ENCODE results near the gene ABCD3. TPM values are rescaled to one million over a fixed set of nuclear protein-coding genes. Genes with fewer than 3 reads are reported as not detected.

ABCD3 gene
- total RNA-seq, 3 donors from 2014 or later (not counting 1 experiment from before 2014, with no cell fraction given), result 22.3 to 29.5 (median 27.6) TPM

DNA sequence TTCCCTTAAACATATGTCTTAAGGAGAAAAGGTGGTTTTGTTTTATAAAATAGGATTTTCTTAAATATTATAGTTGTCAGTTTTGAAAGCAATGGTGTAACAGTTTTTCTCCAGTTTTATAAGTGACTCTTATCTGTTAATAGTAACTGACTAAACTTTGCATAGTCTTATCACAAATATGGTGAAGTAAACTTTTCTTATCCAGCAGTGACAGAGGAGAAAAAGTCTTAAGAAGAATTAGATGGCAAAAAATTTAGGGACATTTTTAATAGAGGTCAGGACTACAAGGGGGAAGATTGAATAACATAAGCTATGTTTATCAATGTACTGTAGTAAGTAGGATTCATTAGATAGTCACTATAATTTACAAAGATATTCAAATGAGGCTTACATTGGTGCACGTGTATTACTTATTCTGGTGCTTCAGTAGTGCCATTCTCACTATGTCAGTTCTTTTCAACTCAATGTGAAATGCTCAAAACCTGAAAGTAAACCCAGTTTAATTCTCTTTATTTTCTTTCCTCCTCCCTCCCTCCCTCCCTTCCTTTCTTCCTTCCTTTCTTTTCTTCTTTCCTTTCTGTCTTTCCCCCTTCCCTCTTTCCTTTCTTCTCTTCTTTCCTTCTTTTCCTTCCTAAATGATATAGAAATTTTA is 97.2 kb downstream of the ABCD3 start:
- Histone ChIP-seq H3K4me1 (ENCODE audit: control insufficient read depth, insufficient read depth, low read length) (no peaks in the 10 kb centered on the region), H3K27me3 (ENCODE audit: control insufficient read depth, insufficient read depth, low read length) (no peaks in the 10 kb centered on the region), H3K9me3 (ENCODE audit: control insufficient read depth, insufficient read depth, low read length) (no peaks in the 10 kb centered on the region), H3K36me3 (ENCODE audit: control insufficient read depth, insufficient read depth, low read length) (peaks cover 10% of the 10 kb centered on the region), H3K27ac (ENCODE audit: low read length) (no peak overlapping the region), H3K4me3 (ENCODE audit: low read length) (no peak overlapping the region)
- WGBS (ENCODE audit: insufficient coverage), result 100% methylated on average over 1 of the region's 1 CpG
- no peaks in the 10 kb centered on the region for H3K36me3 Mint-ChIP-seq
- TF ChIP-seq, protein P1, sequence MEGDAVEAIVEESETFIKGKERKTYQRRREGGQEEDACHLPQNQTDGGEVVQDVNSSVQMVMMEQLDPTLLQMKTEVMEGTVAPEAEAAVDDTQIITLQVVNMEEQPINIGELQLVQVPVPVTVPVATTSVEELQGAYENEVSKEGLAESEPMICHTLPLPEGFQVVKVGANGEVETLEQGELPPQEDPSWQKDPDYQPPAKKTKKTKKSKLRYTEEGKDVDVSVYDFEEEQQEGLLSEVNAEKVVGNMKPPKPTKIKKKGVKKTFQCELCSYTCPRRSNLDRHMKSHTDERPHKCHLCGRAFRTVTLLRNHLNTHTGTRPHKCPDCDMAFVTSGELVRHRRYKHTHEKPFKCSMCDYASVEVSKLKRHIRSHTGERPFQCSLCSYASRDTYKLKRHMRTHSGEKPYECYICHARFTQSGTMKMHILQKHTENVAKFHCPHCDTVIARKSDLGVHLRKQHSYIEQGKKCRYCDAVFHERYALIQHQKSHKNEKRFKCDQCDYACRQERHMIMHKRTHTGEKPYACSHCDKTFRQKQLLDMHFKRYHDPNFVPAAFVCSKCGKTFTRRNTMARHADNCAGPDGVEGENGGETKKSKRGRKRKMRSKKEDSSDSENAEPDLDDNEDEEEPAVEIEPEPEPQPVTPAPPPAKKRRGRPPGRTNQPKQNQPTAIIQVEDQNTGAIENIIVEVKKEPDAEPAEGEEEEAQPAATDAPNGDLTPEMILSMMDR (IDR thresholded peaks at IDR 0.05), result no peak
- no peak overlapping the region for H3K27ac Mint-ChIP-seq
- intact Hi-C loops (cut with micrococcal nuclease), result no loop called here
- no peaks in the 10 kb centered on the region for H3K4me1 Mint-ChIP-seq
- no peak for DNase-seq
- no peaks in the 10 kb centered on the region for H3K9me3 Mint-ChIP-seq
- H3K4me3 Mint-ChIP-seq, result no peak overlapping the region
- ATAC-seq, result no peak
- H3K27me3 Mint-ChIP-seq (ENCODE audit: low read depth in 2 of 2), result no peaks in the 10 kb centered on the region

DNA sequence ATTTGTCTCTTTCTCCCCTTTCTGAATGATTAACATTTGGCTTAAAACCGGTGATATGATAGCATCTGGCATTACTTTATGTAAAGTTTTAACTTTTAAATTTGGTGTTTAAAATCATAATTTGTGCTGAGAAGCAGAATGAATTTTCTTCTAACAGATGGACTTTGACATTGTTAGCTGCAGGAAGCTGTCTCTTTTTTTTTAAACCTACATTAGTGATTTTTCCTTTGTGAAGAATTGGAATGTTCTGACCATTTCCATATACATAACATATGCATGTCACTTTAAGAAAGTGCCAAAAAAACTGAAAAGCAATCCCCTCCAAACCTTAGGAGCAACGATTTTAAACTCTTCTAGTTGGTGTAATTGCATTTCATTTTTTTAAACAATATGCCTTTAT is 101.2 kb downstream of the ABCD3 start:
- no peaks in the 10 kb centered on the region for H3K4me1 Mint-ChIP-seq
- Histone ChIP-seq H3K9me3 (ENCODE audit: control insufficient read depth, insufficient read depth, low read length) (no peaks in the 10 kb centered on the region), H3K4me1 (ENCODE audit: control insufficient read depth, insufficient read depth, low read length) (no peaks in the 10 kb centered on the region), H3K27me3 (ENCODE audit: control insufficient read depth, insufficient read depth, low read length) (no peaks in the 10 kb centered on the region), H3K27ac (ENCODE audit: low read length) (no peak overlapping the region), H3K36me3 (ENCODE audit: control insufficient read depth, insufficient read depth, low read length) (peaks cover 8% of the 10 kb centered on the region), H3K4me3 (ENCODE audit: low read length) (no peak overlapping the region)
- no peak for DNase-seq
- H3K27ac Mint-ChIP-seq, result no peak overlapping the region
- TF ChIP-seq, protein P1 (IDR thresholded peaks at IDR 0.05), result no peak
- intact Hi-C loops (cut with micrococcal nuclease), result no loop called here
- H3K9me3 Mint-ChIP-seq, result no peaks in the 10 kb centered on the region
- ATAC-seq, result no peak
- 33% methylated on average over 1 of the region's 2 CpGs for WGBS (ENCODE audit: insufficient coverage)
- no peaks in the 10 kb centered on the region for H3K36me3 Mint-ChIP-seq
- no peak overlapping the region for H3K4me3 Mint-ChIP-seq
- H3K27me3 Mint-ChIP-seq (ENCODE audit: low read depth in 2 of 2), result no peaks in the 10 kb centered on the region

DNA sequence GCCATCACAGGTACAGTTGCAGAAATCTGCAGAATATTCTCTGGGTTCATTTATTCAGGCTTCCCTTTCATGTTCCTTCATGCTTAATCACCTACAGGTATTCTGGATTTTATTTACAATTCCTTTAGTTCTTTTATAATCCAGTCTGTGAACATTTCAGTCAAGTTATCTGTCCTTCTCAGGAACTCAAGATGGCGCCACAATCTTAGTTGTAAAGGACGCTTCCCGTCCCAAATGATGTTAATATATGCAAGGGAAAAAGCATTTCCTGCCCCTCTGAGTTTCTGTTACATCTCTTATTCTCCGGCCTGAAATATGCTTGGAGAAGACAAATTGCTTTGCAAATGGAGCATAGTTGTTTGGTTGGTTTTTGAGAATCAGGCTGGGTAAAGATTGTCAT is 104.1 kb downstream of the ABCD3 start:
- Histone ChIP-seq H3K9me3 (ENCODE audit: control insufficient read depth, insufficient read depth, low read length) (no peaks in the 10 kb centered on the region), H3K27me3 (ENCODE audit: control insufficient read depth, insufficient read depth, low read length) (no peaks in the 10 kb centered on the region), H3K4me1 (ENCODE audit: control insufficient read depth, insufficient read depth, low read length) (no peaks in the 10 kb centered on the region), H3K4me3 (ENCODE audit: low read length) (no peak overlapping the region), H3K27ac (ENCODE audit: low read length) (no peak overlapping the region), H3K36me3 (ENCODE audit: control insufficient read depth, insufficient read depth, low read length) (peaks cover 4% of the 10 kb centered on the region)
- intact Hi-C loops (cut with micrococcal nuclease), result loop anchor here (2.0 kb wide), 1 partner anchor 284 kb away; no protein-coding TSS in a partner anchor
- WGBS (ENCODE audit: insufficient coverage), result 34% methylated on average over 4 of the region's 4 CpGs
- H3K36me3 Mint-ChIP-seq, result no peaks in the 10 kb centered on the region
- TF ChIP-seq, protein P1 (IDR thresholded peaks at IDR 0.05), result peak; percentile 9
- DNase-seq (no peak), ATAC-seq (no peak)
- no peak overlapping the region for H3K4me3 Mint-ChIP-seq
- no peak overlapping the region for H3K27ac Mint-ChIP-seq
- no peaks in the 10 kb centered on the region for H3K9me3 Mint-ChIP-seq
- peaks cover 0 to 11% of the 10 kb centered on the region in 2 donors for H3K27me3 Mint-ChIP-seq (ENCODE audit: low read depth in 2 of 2)
- no peaks in the 10 kb centered on the region for H3K4me1 Mint-ChIP-seq

DNA sequence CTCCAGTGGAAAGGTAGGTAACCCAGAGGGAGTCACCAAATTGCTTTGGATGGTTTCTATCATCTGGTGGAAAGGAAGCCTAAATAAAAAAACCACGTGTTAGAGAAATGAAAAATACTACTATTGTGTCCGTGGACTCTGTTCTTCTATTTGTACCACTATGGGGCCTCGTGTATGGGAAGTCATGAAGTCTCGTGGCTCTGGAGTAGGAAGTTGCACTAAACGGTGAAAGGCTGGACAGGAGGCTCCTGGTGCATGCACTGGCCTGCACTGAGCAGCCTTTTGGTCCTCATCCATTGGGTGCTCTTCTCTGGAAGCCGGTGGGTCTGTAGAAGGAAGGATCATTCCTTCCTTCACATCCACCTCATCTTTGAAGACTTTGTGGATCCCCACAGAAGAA is 106.3 kb downstream of the ABCD3 start:
- TF ChIP-seq, protein P1 (IDR thresholded peaks at IDR 0.05), result no peak
- no peaks in the 10 kb centered on the region for H3K9me3 ChIP-seq (ENCODE audit: control insufficient read depth, insufficient read depth, low read length)
- intact Hi-C loops (cut with micrococcal nuclease), result no loop called here

More for the DNA sequence above, 106.3 kb downstream of the ABCD3 start:
- ATAC-seq (no peak), DNase-seq (no peak)
- H3K4me3 Mint-ChIP-seq, result no peak overlapping the region
- Histone ChIP-seq H3K4me3 (ENCODE audit: low read length) (no peak overlapping the region), H3K4me1 (ENCODE audit: control insufficient read depth, insufficient read depth, low read length) (no peaks in the 10 kb centered on the region), H3K27ac (ENCODE audit: low read length) (no peak overlapping the region), H3K36me3 (ENCODE audit: control insufficient read depth, insufficient read depth, low read length) (no peaks in the 10 kb centered on the region), H3K27me3 (ENCODE audit: control insufficient read depth, insufficient read depth, low read length) (no peaks in the 10 kb centered on the region)
- 73% methylated on average over 5 of the region's 6 CpGs for WGBS (ENCODE audit: insufficient coverage)
- H3K27me3 Mint-ChIP-seq (ENCODE audit: low read depth in 2 of 2), result peaks cover 0 to 11% of the 10 kb centered on the region in 2 donors
- no peaks in the 10 kb centered on the region for H3K4me1 Mint-ChIP-seq
- no peak overlapping the region for H3K27ac Mint-ChIP-seq
- no peaks in the 10 kb centered on the region for H3K36me3 Mint-ChIP-seq
- no peaks in the 10 kb centered on the region for H3K9me3 Mint-ChIP-seq

All from natural killer cell (primary cell).